ENCODE data around the gene TDRD12. TPM values are rescaled to one million over a fixed set of nuclear protein-coding genes. Genes with fewer than 3 reads are reported as not detected.

The TDRD12 gene
- total RNA-seq, 1 donor from 2014 or later, result not detected

GRCh38 chr19:32857584-32857983, 138.0 kb downstream of the TDRD12 start:
- H3K27me3 Mint-ChIP-seq (ENCODE audit: unreplicated experiment), result peaks cover 2% of the 10 kb centered on the region
- H3K9me3 Mint-ChIP-seq (ENCODE audit: unreplicated experiment), result no peaks in the 10 kb centered on the region
- no peak overlapping the region for H3K4me3 Mint-ChIP-seq (ENCODE audit: unreplicated experiment)
- no peak for DNase-seq (ENCODE audit: low spot score)
- no peaks in the 10 kb centered on the region for H3K36me3 Mint-ChIP-seq (ENCODE audit: low read depth, unreplicated experiment)
- no peaks in the 10 kb centered on the region for H3K4me1 Mint-ChIP-seq (ENCODE audit: unreplicated experiment)
- TF ChIP-seq CTCF (IDR thresholded peaks at IDR 0.05; ENCODE audit: unreplicated experiment), result no peak
- H3K27ac Mint-ChIP-seq (ENCODE audit: unreplicated experiment), result no peak overlapping the region

GRCh38 chr19:32858155-32858554, 138.6 kb downstream of the TDRD12 start:
- Mint-ChIP-seq H3K36me3 (ENCODE audit: low read depth, unreplicated experiment) (no peaks in the 10 kb centered on the region), H3K4me1 (ENCODE audit: unreplicated experiment) (no peaks in the 10 kb centered on the region), H3K27me3 (ENCODE audit: unreplicated experiment) (peaks cover 2% of the 10 kb centered on the region), H3K4me3 (ENCODE audit: unreplicated experiment) (no peak overlapping the region), H3K9me3 (ENCODE audit: unreplicated experiment) (no peaks in the 10 kb centered on the region), H3K27ac (ENCODE audit: unreplicated experiment) (no peak overlapping the region)
- DNase-seq (ENCODE audit: low spot score), result no peak
- no peak for TF ChIP-seq CTCF (IDR thresholded peaks at IDR 0.05; ENCODE audit: unreplicated experiment)

GRCh38 chr19:32858559-32858958, 139.0 kb downstream of the TDRD12 start:
- Mint-ChIP-seq H3K27ac (ENCODE audit: unreplicated experiment) (no peak overlapping the region), H3K27me3 (ENCODE audit: unreplicated experiment) (peaks cover 2% of the 10 kb centered on the region), H3K4me1 (ENCODE audit: unreplicated experiment) (no peaks in the 10 kb centered on the region), H3K36me3 (ENCODE audit: low read depth, unreplicated experiment) (no peaks in the 10 kb centered on the region), H3K4me3 (ENCODE audit: unreplicated experiment) (no peak overlapping the region), H3K9me3 (ENCODE audit: unreplicated experiment) (no peaks in the 10 kb centered on the region)
- no peak for DNase-seq (ENCODE audit: low spot score)
- no peak for TF ChIP-seq CTCF (IDR thresholded peaks at IDR 0.05; ENCODE audit: unreplicated experiment)

GRCh38 chr19:32859591-32859990, 140.0 kb downstream of the TDRD12 start:
- H3K9me3 Mint-ChIP-seq (ENCODE audit: unreplicated experiment), result no peaks in the 10 kb centered on the region
- no peak overlapping the region for H3K27ac Mint-ChIP-seq (ENCODE audit: unreplicated experiment)
- H3K4me1 Mint-ChIP-seq (ENCODE audit: unreplicated experiment), result no peaks in the 10 kb centered on the region
- no peaks in the 10 kb centered on the region for H3K36me3 Mint-ChIP-seq (ENCODE audit: low read depth, unreplicated experiment)
- no peak for DNase-seq (ENCODE audit: low spot score)
- no peak for TF ChIP-seq CTCF (IDR thresholded peaks at IDR 0.05; ENCODE audit: unreplicated experiment)
- peaks cover 2% of the 10 kb centered on the region for H3K27me3 Mint-ChIP-seq (ENCODE audit: unreplicated experiment)
- H3K4me3 Mint-ChIP-seq (ENCODE audit: unreplicated experiment), result no peak overlapping the region

GRCh38 chr19:32861596-32861995, 142.0 kb downstream of the TDRD12 start:
- TF ChIP-seq CTCF (IDR thresholded peaks at IDR 0.05; ENCODE audit: unreplicated experiment), result no peak

More at GRCh38 chr19:32861596-32861995, 142.0 kb downstream of the TDRD12 start:
- peaks cover 3% of the 10 kb centered on the region for H3K27me3 Mint-ChIP-seq (ENCODE audit: unreplicated experiment)
- no peak for DNase-seq (ENCODE audit: low spot score)
- H3K4me1 Mint-ChIP-seq (ENCODE audit: unreplicated experiment), result no peaks in the 10 kb centered on the region
- no peaks in the 10 kb centered on the region for H3K9me3 Mint-ChIP-seq (ENCODE audit: unreplicated experiment)
- no peak overlapping the region for H3K27ac Mint-ChIP-seq (ENCODE audit: unreplicated experiment)
- no peak overlapping the region for H3K4me3 Mint-ChIP-seq (ENCODE audit: unreplicated experiment)
- no peaks in the 10 kb centered on the region for H3K36me3 Mint-ChIP-seq (ENCODE audit: low read depth, unreplicated experiment)

Measured in endothelial cell (in vitro differentiated cells).